Activated naive CD8-positive, alpha-beta T cell (primary cell): ENCODE data around the gene EXOC6.
A peak's percentile ranks its signal among the peaks of the same experiment; 100 is the strongest.

Experiments
- H3K27ac Mint-ChIP-seq: one replicate; pipeline ENCODE4 v1.8.0; 2021; ENCODE audit warnings: mixed read lengths
- H3K27me3 Mint-ChIP-seq: one replicate; pipeline ENCODE4 v1.8.0; 2021; ENCODE audit warnings: mixed read lengths
- H3K36me3 Mint-ChIP-seq: one replicate; pipeline ENCODE4 v1.8.0; 2021; ENCODE audit warnings: mixed read lengths
- H3K4me1 Mint-ChIP-seq: one replicate; pipeline ENCODE4 v1.8.0; 2021; ENCODE audit warnings: low read depth, mixed read lengths
- H3K4me3 Mint-ChIP-seq: one replicate; pipeline ENCODE4 v1.8.0; 2021; ENCODE audit warnings: mild to moderate bottlenecking, mixed read lengths
- H3K9me3 Mint-ChIP-seq: one replicate; pipeline ENCODE4 v1.8.0; 2021; ENCODE audit warnings: low read depth, mixed read lengths

Gene EXOC6

GRCh38 chr10:93072713-93073538 lies 224.6 kb downstream of the EXOC6 start:
- Mint-ChIP-seq H3K36me3 (no peaks in the 10 kb centered on the region), H3K27ac (no peak overlapping the region), H3K9me3 (no peaks in the 10 kb centered on the region), H3K27me3 (peaks cover 44% of the 10 kb centered on the region), H3K4me1 (peaks cover 31% of the 10 kb centered on the region), H3K4me3 (peak overlapping the region; percentile 52)

- no peaks in the 10 kb centered on the region for H3K36me3 Mint-ChIP-seq
- H3K9me3 Mint-ChIP-seq = no peaks in the 10 kb centered on the region
- peaks cover 44% of the 10 kb centered on the region for H3K27me3 Mint-ChIP-seq
- H3K4me1 Mint-ChIP-seq = peaks cover 28% of the 10 kb centered on the region
- peak within 1 kb of the TSS; percentile 65 for H3K4me3 Mint-ChIP-seq
- no peak within 1 kb of the TSS for H3K27ac Mint-ChIP-seq
Observed at GRCh38 chr10:93073539-93074146, 225.3 kb downstream of the EXOC6 start, which contains the start of gene CYP26A1. TSS of gene CYP26A1 (plus strand) at chr10:93073893. CDS start at chr10:93073935, 42 bp downstream.

DNA sequence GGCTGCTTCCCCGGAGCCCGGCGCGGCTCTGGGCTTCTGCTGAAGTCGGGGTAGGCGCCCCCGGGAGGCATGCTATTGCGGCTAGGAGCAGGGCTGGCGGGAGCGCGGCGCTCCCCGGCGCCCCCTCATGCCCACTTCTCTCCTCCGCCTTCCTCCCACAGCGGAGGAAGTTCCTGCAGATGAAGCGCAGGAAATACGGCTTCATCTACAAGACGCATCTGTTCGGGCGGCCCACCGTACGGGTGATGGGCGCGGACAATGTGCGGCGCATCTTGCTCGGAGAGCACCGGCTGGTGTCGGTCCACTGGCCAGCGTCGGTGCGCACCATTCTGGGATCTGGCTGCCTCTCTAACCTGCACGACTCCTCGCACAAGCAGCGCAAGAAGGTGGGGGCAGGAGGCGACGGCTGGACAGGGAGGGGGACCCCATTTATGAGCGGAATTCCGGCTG lies 225.9 kb downstream of the EXOC6 start:
- Mint-ChIP-seq H3K9me3 (no peaks in the 10 kb centered on the region), H3K4me1 (peaks cover 26% of the 10 kb centered on the region), H3K27ac (no peak overlapping the region), H3K4me3 (peak overlapping the region; percentile 65), H3K27me3 (peaks cover 39% of the 10 kb centered on the region), H3K36me3 (no peaks in the 10 kb centered on the region)

DNA sequence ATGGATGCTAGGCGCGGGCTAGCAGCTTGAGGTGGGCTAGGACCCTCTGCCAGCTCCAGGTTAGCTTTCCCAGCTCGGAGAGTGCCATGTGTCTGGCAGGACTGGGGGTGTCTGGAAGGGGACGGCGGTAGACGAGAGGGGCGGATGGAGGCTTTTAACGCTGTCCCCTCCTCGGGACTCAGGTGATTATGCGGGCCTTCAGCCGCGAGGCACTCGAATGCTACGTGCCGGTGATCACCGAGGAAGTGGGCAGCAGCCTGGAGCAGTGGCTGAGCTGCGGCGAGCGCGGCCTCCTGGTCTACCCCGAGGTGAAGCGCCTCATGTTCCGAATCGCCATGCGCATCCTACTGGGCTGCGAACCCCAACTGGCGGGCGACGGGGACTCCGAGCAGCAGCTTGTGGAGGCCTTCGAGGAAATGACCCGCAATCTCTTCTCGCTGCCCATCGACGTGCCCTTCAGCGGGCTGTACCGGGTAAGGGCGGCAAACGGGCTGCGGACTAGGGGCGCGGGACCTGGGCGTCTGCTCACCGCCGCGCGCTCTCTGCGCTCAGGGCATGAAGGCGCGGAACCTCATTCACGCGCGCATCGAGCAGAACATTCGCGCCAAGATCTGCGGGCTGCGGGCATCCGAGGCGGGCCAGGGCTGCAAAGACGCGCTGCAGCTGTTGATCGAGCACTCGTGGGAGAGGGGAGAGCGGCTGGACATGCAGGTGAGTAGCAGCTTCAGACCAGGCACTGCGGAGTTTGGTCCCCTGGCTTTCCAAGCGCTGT lies 226.5 kb downstream of the EXOC6 start:
- Mint-ChIP-seq H3K27me3 (peaks cover 43% of the 10 kb centered on the region), H3K9me3 (no peaks in the 10 kb centered on the region), H3K4me1 (peaks cover 26% of the 10 kb centered on the region), H3K36me3 (no peaks in the 10 kb centered on the region), H3K27ac (no peak overlapping the region), H3K4me3 (peak overlapping the region; percentile 65)

- Mint-ChIP-seq H3K27ac (no peak overlapping the region), H3K4me1 (peaks cover 30% of the 10 kb centered on the region), H3K36me3 (no peaks in the 10 kb centered on the region), H3K9me3 (no peaks in the 10 kb centered on the region), H3K4me3 (peak overlapping the region; percentile 8), H3K27me3 (peaks cover 44% of the 10 kb centered on the region)
Observed at GRCh38 chr10:93075369-93076221, 227.3 kb downstream of the EXOC6 start.

- peaks cover 44% of the 10 kb centered on the region for H3K27me3 Mint-ChIP-seq
- no peak overlapping the region for H3K4me3 Mint-ChIP-seq
- no peaks in the 10 kb centered on the region for H3K9me3 Mint-ChIP-seq
- peaks cover 24% of the 10 kb centered on the region for H3K4me1 Mint-ChIP-seq
- H3K27ac Mint-ChIP-seq = no peak overlapping the region
- no peaks in the 10 kb centered on the region for H3K36me3 Mint-ChIP-seq
Observed at GRCh38 chr10:93076871-93077270, 228.6 kb downstream of the EXOC6 start.

GRCh38 chr10:93077860-93078337 lies 229.6 kb downstream of the EXOC6 start:
- Mint-ChIP-seq H3K4me1 (peaks cover 15% of the 10 kb centered on the region), H3K36me3 (no peaks in the 10 kb centered on the region), H3K27ac (peak overlapping the region; percentile 22), H3K4me3 (no peak overlapping the region), H3K9me3 (no peaks in the 10 kb centered on the region), H3K27me3 (peaks cover 41% of the 10 kb centered on the region)

GRCh38 chr10:93079663-93080349 lies 231.5 kb downstream of the EXOC6 start:
- H3K27me3 Mint-ChIP-seq = peaks cover 37% of the 10 kb centered on the region
- no peak overlapping the region for H3K4me3 Mint-ChIP-seq
- H3K36me3 Mint-ChIP-seq = no peaks in the 10 kb centered on the region
- H3K27ac Mint-ChIP-seq = no peak overlapping the region
- no peaks in the 10 kb centered on the region for H3K9me3 Mint-ChIP-seq
- peaks cover 12% of the 10 kb centered on the region for H3K4me1 Mint-ChIP-seq

DNA sequence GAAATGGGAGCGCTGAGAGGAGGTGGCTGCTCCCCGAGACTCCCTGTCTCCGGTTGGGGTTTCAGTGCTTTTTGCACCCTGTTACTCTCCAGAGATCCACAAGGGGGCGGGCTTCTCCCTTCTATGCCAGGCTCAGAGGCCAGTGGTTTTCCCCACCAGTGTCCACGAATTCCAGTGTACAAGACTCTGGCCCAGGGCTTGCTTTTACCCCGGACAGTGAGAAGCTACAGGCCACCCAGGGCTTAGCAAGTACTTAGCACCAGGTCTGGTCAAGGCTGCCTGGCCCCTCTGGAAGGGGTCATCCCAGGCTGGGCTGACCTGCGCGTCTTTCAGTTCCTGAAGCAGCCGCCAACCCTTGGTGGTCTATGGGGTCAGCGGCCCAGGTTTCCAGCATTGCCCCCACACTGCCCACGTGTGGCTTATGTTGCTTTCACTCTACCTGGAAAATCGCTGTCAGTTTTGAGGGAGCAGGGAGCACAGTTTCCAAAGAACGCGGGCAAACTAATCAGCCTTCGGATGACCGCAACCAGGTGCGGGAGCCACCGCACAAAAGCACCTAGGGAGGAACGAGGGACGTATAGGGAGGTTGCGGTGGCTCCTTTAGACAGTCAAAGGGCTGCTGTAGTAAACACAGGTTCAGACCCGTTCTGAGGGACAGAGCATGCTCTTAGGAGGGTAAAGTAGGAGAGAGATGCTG lies 232.2 kb downstream of the EXOC6 start:
- H3K36me3 Mint-ChIP-seq = no peaks in the 10 kb centered on the region
- H3K9me3 Mint-ChIP-seq = no peaks in the 10 kb centered on the region
- peaks cover 8% of the 10 kb centered on the region for H3K4me1 Mint-ChIP-seq
- H3K27ac Mint-ChIP-seq = no peak overlapping the region
- peaks cover 34% of the 10 kb centered on the region for H3K27me3 Mint-ChIP-seq
- no peak overlapping the region for H3K4me3 Mint-ChIP-seq

DNA sequence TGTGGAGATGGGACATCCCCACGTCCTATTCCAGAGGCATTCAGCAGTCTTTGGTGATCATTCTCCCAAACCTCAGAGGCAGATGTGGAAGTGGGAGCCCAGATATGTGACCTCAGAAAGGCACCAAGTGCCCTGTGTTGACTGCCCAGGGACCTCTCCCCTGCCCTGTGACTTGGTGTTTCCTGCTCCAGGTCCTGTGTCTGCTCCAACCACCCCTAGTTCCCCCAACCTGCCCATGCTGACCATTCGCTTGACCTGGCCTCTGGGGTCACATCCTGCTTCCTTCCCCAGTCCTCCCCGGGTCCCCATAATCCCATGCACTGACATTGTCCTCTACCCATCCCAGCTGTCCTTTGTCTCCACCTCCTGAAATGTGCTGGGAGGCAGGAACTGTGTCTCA lies 233.0 kb downstream of the EXOC6 start:
- H3K27ac Mint-ChIP-seq = no peak overlapping the region
- peaks cover 28% of the 10 kb centered on the region for H3K27me3 Mint-ChIP-seq
- H3K4me1 Mint-ChIP-seq = peaks cover 3% of the 10 kb centered on the region
- no peaks in the 10 kb centered on the region for H3K36me3 Mint-ChIP-seq
- H3K4me3 Mint-ChIP-seq = no peak overlapping the region
- no peaks in the 10 kb centered on the region for H3K9me3 Mint-ChIP-seq

- H3K9me3 Mint-ChIP-seq = no peaks in the 10 kb centered on the region
- no peak overlapping the region for H3K27ac Mint-ChIP-seq
- H3K4me3 Mint-ChIP-seq = no peak overlapping the region
- no peaks in the 10 kb centered on the region for H3K36me3 Mint-ChIP-seq
- peaks cover 23% of the 10 kb centered on the region for H3K27me3 Mint-ChIP-seq
- H3K4me1 Mint-ChIP-seq = peaks cover 3% of the 10 kb centered on the region
Observed at GRCh38 chr10:93081834-93082233, 233.5 kb downstream of the EXOC6 start.

GRCh38 chr10:93083743-93084539 lies 235.6 kb downstream of the EXOC6 start:
- no peak overlapping the region for H3K27ac Mint-ChIP-seq
- H3K4me3 Mint-ChIP-seq = no peak overlapping the region
- H3K27me3 Mint-ChIP-seq = peaks cover 19% of the 10 kb centered on the region
- H3K9me3 Mint-ChIP-seq = no peaks in the 10 kb centered on the region
- H3K36me3 Mint-ChIP-seq = no peaks in the 10 kb centered on the region
- peaks cover 3% of the 10 kb centered on the region for H3K4me1 Mint-ChIP-seq
